Ecto neural progenitor cell (in vitro differentiated cells): ENCODE data around the gene HINT1.

Source experiments
- DNase-seq: peaks from one replicate; pipeline ENCODE4 v3.0.0-alpha.2; 2018; ENCODE audit warnings: low spot score

HINT1 gene

DNA sequence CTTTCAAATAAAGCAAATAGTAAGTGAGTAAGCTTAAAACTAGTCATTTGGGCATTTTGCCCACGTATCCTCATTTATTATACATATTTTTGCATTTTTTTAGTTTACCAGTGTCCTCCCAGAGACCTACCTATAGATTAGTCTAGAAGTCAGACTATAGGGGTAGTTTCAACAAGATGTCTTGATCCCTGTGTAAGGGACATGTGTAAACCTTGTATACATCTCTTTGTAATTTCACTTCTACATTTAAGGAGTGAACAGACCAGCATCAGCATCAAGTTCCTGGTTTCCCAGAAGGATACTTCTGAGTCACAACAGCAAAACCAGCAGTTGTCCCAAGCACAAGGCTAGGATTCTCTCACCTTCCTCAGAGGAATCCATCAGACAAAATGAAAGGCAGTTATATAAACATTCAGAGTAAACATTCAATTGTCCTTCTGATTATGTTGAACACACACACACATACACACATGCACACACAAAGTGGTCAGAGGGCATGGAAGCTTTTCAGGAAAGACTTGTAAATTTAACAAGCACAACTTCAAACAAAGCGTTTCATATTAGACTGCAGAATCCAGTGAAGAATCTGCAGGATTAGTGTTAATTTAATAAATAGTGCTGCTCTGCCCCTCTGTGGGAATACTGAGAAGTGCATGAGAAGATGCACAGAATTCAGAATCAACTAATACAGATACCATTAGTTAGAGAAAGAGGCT, 55.4 kb downstream of the HINT1 start:
- no peak for DNase-seq
